Upper lobe of left lung (tissue), 4 donors: ENCODE measurements around the gene MSL3B.

Experiments used
- CTCF ChIP-seq, 6 experiments: fragments of 450-650 bp in 4 of 6; fragments of 200-600 bp in 2 of 6; sonication (generic) in 2 of 6; IDR thresholded peaks; one replicate each; pipeline ENCODE4 v1.5.1; 2016 to 2019; ENCODE audit warnings: antibody characterized with exemption in 6 of 6
- POLR2A ChIP-seq, 4 donors: fragments of 450-650 bp; IDR thresholded peaks; one replicate each; pipeline ENCODE4 v1.5.1; 2016 to 2017; ENCODE audit warnings: antibody characterized with exemption in 4 of 4, mild to moderate bottlenecking in 2 of 4
- POLR2AphosphoS5 ChIP-seq, 2 donors: sonication (generic); formaldehyde crosslinking; IDR thresholded peaks; one replicate each; pipeline ENCODE4 v1.5.1; 2017; ENCODE audit warnings: antibody characterized with exemption in 2 of 2

DNA sequence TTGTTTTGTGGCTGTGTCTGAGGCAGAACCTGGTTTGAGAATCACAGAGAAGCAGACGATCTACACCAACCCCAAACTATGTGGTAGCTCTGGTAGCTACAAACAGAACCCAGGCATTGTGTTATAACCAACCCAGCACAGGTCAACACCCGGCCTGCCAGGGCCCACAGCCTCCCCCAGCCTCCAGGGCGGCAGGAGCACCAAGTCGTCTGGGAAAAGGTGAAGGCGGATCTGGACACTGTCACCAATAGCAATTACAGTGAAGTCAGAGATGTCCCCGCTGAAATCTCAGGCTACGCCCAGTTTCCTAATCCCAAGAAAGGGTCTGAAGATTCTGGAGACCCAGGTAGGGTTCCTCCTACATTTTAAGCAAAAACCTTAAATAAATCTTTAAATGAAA is 17.4 kb downstream of the MSL3B start:
- TF ChIP-seq POLR2A (IDR thresholded peaks at IDR 0.05) (no peak), CTCF (IDR thresholded peaks at IDR 0.05) (no peak), POLR2AphosphoS5 (IDR thresholded peaks at IDR 0.05) (no peak)
